ENCODE results near the gene AFMID.

DNA sequence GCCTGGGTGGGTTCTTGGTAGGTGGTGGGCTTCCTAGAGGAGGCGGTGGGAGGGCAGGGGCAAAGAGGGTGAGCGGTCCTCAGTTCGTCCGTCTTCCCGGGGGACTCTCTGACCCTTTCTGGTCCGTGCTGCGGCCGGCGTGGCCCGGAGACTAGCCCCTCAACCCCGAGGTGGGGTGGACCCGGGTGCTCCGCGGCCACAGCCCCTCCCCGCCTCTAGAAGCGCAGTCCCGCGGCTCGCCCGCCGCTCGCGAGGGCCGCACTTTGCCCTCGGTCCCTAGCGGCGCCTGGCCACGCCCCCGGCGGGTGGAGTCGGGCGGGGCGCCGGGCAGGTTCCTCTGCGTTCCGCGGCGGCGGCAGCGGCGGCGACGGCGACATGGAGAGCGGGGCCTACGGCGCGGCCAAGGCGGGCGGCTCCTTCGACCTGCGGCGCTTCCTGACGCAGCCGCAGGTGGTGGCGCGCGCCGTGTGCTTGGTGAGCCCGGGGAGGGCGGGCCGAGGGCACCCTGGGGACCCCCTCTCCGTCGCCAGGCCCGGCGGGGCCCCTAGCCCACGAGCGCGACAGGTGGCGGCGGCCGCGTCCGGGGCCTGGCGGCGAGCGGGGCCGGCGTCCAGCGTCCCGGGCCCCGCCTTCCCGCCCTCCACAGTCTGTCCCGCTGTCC lies 18.8 kb upstream of the AFMID start, which contains the start of gene SYNGR2:
- TF ChIP-seq, protein P1, sequence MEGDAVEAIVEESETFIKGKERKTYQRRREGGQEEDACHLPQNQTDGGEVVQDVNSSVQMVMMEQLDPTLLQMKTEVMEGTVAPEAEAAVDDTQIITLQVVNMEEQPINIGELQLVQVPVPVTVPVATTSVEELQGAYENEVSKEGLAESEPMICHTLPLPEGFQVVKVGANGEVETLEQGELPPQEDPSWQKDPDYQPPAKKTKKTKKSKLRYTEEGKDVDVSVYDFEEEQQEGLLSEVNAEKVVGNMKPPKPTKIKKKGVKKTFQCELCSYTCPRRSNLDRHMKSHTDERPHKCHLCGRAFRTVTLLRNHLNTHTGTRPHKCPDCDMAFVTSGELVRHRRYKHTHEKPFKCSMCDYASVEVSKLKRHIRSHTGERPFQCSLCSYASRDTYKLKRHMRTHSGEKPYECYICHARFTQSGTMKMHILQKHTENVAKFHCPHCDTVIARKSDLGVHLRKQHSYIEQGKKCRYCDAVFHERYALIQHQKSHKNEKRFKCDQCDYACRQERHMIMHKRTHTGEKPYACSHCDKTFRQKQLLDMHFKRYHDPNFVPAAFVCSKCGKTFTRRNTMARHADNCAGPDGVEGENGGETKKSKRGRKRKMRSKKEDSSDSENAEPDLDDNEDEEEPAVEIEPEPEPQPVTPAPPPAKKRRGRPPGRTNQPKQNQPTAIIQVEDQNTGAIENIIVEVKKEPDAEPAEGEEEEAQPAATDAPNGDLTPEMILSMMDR (conservative IDR thresholded peaks at IDR 0.05; ENCODE audit: low read depth, low read length): no peak
- no peak for TF ChIP-seq EZH2 (IDR thresholded peaks at IDR 0.05; ENCODE audit: borderline replicate concordance, low read depth, low read length, poor library complexity, severe bottlenecking)
